Neural cell (in vitro differentiated cells): Measurements from ENCODE around the gene CAPN15. TPM values are rescaled to one million over a fixed set of nuclear protein-coding genes. Genes with fewer than 3 reads are reported as not detected.

Experiments
- H2AFZ ChIP-seq: fragments of 200-600, 300-800 bp; sonication (generic), shearing (Covaris generic); 2 replicates; pipeline ENCODE4 v1.6.0; 2014; ENCODE audit warnings: low read depth, mild to moderate bottlenecking, antibody characterized with exemption, low read length, moderate library complexity
- H3F3A ChIP-seq: fragments of 200-600 bp; shearing (Covaris generic); 2 replicates; pipeline ENCODE4 v1.6.1; 2016; ENCODE audit warnings: mild to moderate bottlenecking, moderate library complexity, mixed read lengths, antibody characterized with exemption, low read length; ENCODE audit not compliant: insufficient read depth, poor library complexity, severe bottlenecking
- H3K27ac ChIP-seq: fragments of 200-600, 300-800 bp; sonication (generic), shearing (Covaris generic); 2 replicates; pipeline ENCODE4 v1.5.1; 2014; ENCODE audit warnings: mild to moderate bottlenecking, low read length, moderate library complexity
- H3K27me3 ChIP-seq: fragments of 300-800, 200-600 bp; sonication (generic), shearing (Covaris generic); 2 replicates; pipeline ENCODE4 v1.6.0; 2014; ENCODE audit warnings: mild to moderate bottlenecking, low read depth, low read length, moderate library complexity; ENCODE audit not compliant: insufficient read depth
- H3K36me3 ChIP-seq: fragments of 300-800, 200-600 bp; sonication (generic), shearing (Covaris generic); 2 replicates; pipeline ENCODE4 v1.5.1; 2014; ENCODE audit warnings: mild to moderate bottlenecking, antibody characterized with exemption, low read length, moderate library complexity; ENCODE audit not compliant: insufficient read depth
- H3K4me2 ChIP-seq: fragments of 300-800, 200-600 bp; sonication (generic), shearing (Covaris generic); 2 replicates; pipeline ENCODE4 v1.6.0; 2014; ENCODE audit warnings: mild to moderate bottlenecking, low read length
- H3K4me3 ChIP-seq: fragments of 300-800, 200-600 bp; sonication (generic), shearing (Covaris generic); 2 replicates; pipeline ENCODE4 v1.5.1; 2014; ENCODE audit warnings: mild to moderate bottlenecking, low read length, moderate library complexity
- H3K79me2 ChIP-seq: fragments of 200-600 bp; shearing (Covaris generic); replicated peaks from 2 replicates; pipeline ENCODE4 v1.6.0; 2014; ENCODE audit warnings: mild to moderate bottlenecking, low read length, moderate library complexity; ENCODE audit not compliant: insufficient read depth
- H3K9ac ChIP-seq: fragments of 300-800, 200-600 bp; sonication (generic), shearing (Covaris generic); 2 replicates; pipeline ENCODE4 v1.6.1; 2016; ENCODE audit warnings: mild to moderate bottlenecking, low read length, mixed read lengths
- H3K9me2 ChIP-seq: fragments of 200-600 bp; shearing (Covaris generic); 2 replicates; pipeline ENCODE4 v1.6.1; 2016; ENCODE audit warnings: mild to moderate bottlenecking, low read length, mixed read lengths; ENCODE audit not compliant: insufficient read depth
- H3K9me3 ChIP-seq: fragments of 200-600, 300-800 bp; sonication (generic), shearing (Covaris generic); 2 replicates; pipeline ENCODE4 v1.6.1; 2016; ENCODE audit warnings: mild to moderate bottlenecking, mixed run types, low read length, moderate library complexity, mixed read lengths
- H4K20me1 ChIP-seq: fragments of 200-600 bp; shearing (Covaris generic); 2 replicates; pipeline ENCODE4 v1.6.1; 2016; ENCODE audit warnings: mild to moderate bottlenecking, mixed run types; ENCODE audit not compliant: insufficient read depth
- CTCF ChIP-seq: fragments of 450-650 bp; IDR thresholded peaks from 2 replicates; pipeline ENCODE4 v1.5.1; 2014; ENCODE audit warnings: antibody characterized with exemption, mild to moderate bottlenecking, moderate library complexity; ENCODE audit not compliant: poor library complexity, severe bottlenecking
- EP300 ChIP-seq: fragments of 450-650 bp; conservative IDR thresholded peaks from 2 replicates; pipeline ENCODE4 v1.6.1; 2014; ENCODE audit warnings: antibody characterized with exemption, mild to moderate bottlenecking, moderate library complexity; ENCODE audit not compliant: poor library complexity, severe bottlenecking
- EZH2 ChIP-seq: fragments of 200-600, 300-800 bp; shearing (Covaris generic), sonication (generic); IDR thresholded peaks from 2 replicates; pipeline ENCODE4 v1.6.1; 2014; ENCODE audit warnings: antibody characterized with exemption, low read length, borderline replicate concordance, mild to moderate bottlenecking; ENCODE audit not compliant: insufficient read depth, poor library complexity, severe bottlenecking
- MXI1 ChIP-seq: fragments of 450-650 bp; conservative IDR thresholded peaks from 2 replicates; pipeline ENCODE4 v1.6.1; 2014; ENCODE audit warnings: antibody characterized with exemption, mild to moderate bottlenecking; ENCODE audit not compliant: poor library complexity, severe bottlenecking
- POLR2AphosphoS5 ChIP-seq: IDR thresholded peaks from 2 replicates; pipeline ENCODE4 v1.6.1; 2012
- RAD21 ChIP-seq: fragments of 450-650 bp; conservative IDR thresholded peaks from 2 replicates; pipeline ENCODE4 v1.6.1; 2014; ENCODE audit warnings: antibody characterized with exemption, mild to moderate bottlenecking, moderate library complexity
- REST ChIP-seq: IDR thresholded peaks from 2 replicates; pipeline ENCODE4 v1.6.1; 2012; ENCODE audit warnings: borderline replicate concordance
- SMC3 ChIP-seq: fragments of 450-650 bp; conservative IDR thresholded peaks from 2 replicates; pipeline ENCODE4 v1.6.1; 2014; ENCODE audit warnings: antibody characterized with exemption, mild to moderate bottlenecking, moderate library complexity; ENCODE audit not compliant: poor library complexity
- TAF1 ChIP-seq: IDR thresholded peaks from 2 replicates; pipeline ENCODE4 v1.6.1; 2012; ENCODE audit warnings: low read depth
- polyA plus RNA-seq: library from polyadenylated mRNA; depleted of rRNA; stranded (reverse); fragments of >200 nt; gene quantifications from 2 replicates; pipeline ENCODE4 v1.2.3, GENCODE V29; 2014

CAPN15 gene
- polyA plus RNA-seq, 1 donor from 2014 or later = 11.5 TPM

- Histone ChIP-seq H3K4me2 (no peak overlapping the region), H3K36me3 (peaks cover 7% of the 10 kb centered on the region), H3K27ac (no peak overlapping the region), H3K4me3 (no peak overlapping the region), H2AFZ (no peak overlapping the region), H3K9me2 (no peaks in the 10 kb centered on the region), H3K27me3 (no peaks in the 10 kb centered on the region), H4K20me1 (no peaks in the 10 kb centered on the region), H3K9ac (no peak overlapping the region), H3K9me3 (no peaks in the 10 kb centered on the region), H3K79me2 (peaks cover 8% of the 10 kb centered on the region), H3F3A (no peaks in the 10 kb centered on the region)
- no peak for TF ChIP-seq REST
- no peak for TF ChIP-seq RAD21
- TF ChIP-seq MXI1 = no peak
- TF ChIP-seq CTCF = no peak
- no peak for TF ChIP-seq EZH2
- no peak for TF ChIP-seq TAF1
- no peak for TF ChIP-seq EP300
- TF ChIP-seq POLR2AphosphoS5 = no peak
- no peak for TF ChIP-seq SMC3
Measured at GRCh38 chr16:598823-599739, 71.6 kb downstream of the CAPN15 start.

GRCh38 chr16:600781-601180 is 73.3 kb downstream of the CAPN15 start:
- Histone ChIP-seq H4K20me1 (no peaks in the 10 kb centered on the region), H3K4me3 (no peak overlapping the region), H3K27ac (no peak overlapping the region), H3K27me3 (no peaks in the 10 kb centered on the region), H2AFZ (no peak overlapping the region), H3K9me3 (no peaks in the 10 kb centered on the region), H3K36me3 (peaks cover 7% of the 10 kb centered on the region), H3K9ac (no peak overlapping the region), H3K79me2 (peaks cover 2% of the 10 kb centered on the region), H3K9me2 (no peaks in the 10 kb centered on the region), H3F3A (no peaks in the 10 kb centered on the region), H3K4me2 (no peak overlapping the region)
- TF ChIP-seq POLR2AphosphoS5 (no peak), REST (no peak), MXI1 (no peak), CTCF (no peak), EZH2 (no peak), EP300 (no peak), TAF1 (no peak), RAD21 (no peak), SMC3 (no peak)
